ENCODE measurements around the gene FIBCD1.
"Not testable (repeated sequence)": the region's sequence is repeated elsewhere in the genome, so short reads cannot be mapped to it uniquely, and the experiment has no call there.

Gene FIBCD1

GRCh38 chr9:130921300-130921988 is 17.6 kb downstream of the FIBCD1 start:
- DNase-seq, result no peak

DNA sequence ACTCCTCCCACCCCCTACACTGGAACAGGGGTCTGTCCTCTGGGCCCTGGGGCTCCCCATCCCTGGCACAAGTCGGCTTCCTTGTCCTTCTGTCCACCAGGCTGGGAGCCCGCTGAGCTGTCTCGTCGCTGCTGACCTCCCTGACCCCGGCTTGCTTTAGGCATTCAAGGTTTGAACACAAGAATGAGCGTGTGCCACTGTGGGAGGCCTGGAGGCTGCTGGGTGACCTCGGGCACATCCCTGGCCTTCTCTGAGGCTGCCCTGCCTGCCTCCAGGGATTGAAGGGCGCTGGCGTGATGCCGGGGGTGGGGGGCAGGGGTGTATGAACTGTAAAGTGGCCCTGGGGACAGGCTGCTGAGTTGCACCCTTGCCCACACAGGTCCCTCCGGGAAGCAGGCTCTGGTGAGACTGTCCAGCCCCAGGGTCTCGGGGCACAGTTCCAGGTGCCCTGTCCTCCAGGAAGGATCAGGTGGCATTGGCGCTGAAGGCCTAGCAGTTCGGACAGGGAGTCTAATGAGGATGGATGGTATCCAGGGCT is 18.2 kb downstream of the FIBCD1 start:
- DNase-seq, result no peak

- DNase-seq, result no peak
Measured at GRCh38 chr9:130920233-130920632, 18.8 kb downstream of the FIBCD1 start.

- no peak for DNase-seq
Measured at GRCh38 chr9:130919559-130920145, 19.4 kb downstream of the FIBCD1 start.

DNA sequence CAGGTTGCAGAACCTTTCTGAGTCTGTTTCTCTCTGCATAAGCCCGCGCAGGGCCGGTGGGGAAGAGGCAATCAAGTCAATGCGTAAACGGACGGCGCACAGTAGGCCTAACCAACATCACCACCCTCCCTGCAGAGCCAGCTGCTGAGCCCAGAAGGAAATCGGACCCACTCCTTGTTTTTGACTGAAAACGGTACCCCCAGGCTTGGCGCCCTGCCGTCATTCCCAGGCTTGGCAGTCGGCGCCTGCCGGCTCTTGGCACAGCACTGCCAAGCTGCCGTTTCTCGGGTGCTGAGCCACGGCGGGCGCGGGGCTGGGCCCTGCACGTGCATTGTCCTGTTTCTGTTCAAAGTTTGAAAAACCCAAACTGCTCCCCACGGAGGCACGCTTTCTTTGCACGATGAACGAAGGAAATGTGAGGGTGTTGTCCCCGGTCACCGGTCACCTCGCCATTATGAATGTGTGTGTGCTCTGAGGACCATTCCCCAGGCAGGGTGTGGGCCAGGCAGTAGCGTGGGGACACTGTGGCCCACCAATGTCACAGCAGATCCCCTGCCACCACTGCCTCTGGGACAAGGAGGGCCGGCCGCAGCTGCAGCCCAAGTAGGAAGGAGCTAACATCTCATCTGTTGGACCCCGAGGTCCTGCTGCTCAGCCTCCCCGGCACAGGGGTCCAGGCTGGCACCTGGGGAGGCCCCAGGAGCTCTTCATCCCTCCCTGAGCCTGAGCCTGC is 20.1 kb downstream of the FIBCD1 start:
- DNase-seq, result no peak

DNA sequence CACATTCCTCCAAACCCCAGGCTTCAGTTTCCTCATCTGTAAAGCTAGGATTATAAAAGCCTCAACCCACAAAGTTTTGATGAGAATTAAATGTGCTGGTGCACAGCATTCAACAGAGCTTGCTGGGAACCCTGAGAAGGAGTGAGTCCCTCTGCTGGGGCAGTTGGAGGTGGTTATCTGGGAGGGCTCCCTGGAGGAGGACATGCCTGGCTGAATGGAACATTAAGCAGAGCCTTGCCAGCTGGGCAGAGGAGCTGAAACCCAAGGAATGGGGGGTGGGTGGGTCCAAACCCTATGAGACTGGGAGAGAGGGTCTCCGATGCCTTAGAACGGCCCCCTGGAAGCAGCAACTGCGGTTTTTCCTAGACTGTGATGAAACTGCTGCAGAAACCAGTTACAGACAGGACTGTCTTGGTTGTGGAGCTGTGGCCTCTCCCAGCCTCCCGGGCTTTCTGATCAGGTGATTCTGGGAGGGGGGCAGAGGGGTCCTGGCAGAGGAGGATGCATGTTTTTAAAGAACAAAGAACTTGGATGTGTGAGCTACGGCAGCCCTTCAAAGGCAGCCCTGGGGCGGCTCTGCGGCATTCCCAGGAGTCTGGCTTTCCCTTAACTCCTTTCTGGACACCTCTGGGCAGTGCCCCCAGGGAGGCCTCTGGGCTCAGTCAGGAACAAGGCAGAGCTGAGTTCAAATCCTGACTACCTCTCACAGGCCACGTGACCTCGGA is 20.8 kb downstream of the FIBCD1 start:
- no peak for DNase-seq

GRCh38 chr9:130917168-130917960 is 21.7 kb downstream of the FIBCD1 start:
- DNase-seq, result no peak

GRCh38 chr9:130915096-130915447 is 24.0 kb downstream of the FIBCD1 start:
- DNase-seq, result no peak

- DNase-seq, result no peak
Measured at GRCh38 chr9:130914417-130915095, 24.5 kb downstream of the FIBCD1 start.

- DNase-seq, result no peak
Measured at GRCh38 chr9:130913599-130914416, 25.2 kb downstream of the FIBCD1 start.

- DNase-seq, result no peak
Measured at GRCh38 chr9:130912932-130913598, 26.0 kb downstream of the FIBCD1 start.

GRCh38 chr9:130911254-130912049 is 27.6 kb downstream of the FIBCD1 start:
- DNase-seq, result no peak

GRCh38 chr9:130910670-130911069 is 28.4 kb downstream of the FIBCD1 start:
- not testable (repeated sequence) for DNase-seq

DNA sequence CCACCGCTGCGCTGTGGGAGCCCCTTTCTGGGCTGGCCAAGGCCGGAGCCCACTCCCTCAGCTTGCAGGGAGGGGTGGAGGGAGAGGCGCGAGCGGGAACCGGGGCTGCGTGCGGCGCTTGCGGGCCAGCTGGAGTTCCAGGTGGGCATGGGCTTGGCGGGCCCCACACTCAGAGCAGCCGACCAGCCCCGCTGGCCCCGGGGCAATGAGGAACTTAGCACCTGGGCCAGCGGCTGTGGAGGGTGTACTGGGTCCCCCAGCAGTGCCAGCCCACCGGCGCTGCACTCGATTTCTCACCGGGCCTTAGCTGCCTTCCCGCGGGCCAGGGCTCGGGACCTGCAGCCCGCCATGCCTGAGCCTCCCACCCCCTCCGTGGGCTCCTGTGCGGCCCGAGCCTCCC is 29.0 kb downstream of the FIBCD1 start:
- DNase-seq, result not testable (repeated sequence)

DNA sequence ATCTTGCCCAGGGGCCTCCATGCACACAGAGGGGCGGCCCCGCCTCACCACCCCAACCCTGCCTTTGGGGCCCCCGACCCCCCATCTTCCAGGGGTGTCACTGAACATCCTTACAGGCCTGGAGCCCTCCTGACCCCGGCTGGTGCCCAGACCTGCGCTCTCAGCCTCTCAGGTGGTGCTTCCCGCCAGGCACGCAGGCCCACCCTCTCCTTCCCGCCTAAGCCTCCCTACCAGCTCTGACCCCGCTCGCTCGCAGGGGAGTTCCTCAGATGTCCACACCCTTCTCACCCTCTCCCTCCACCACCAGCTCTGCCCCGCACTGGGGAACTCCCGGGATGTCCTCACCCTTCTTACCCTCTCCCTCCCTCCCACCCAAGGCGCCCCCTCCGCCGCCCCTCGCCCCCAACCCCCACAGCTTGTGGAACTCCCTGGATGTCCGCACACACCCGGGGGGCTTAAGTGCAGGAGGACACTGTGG is 30.1 kb downstream of the FIBCD1 start:
- DNase-seq, result no peak

DNA sequence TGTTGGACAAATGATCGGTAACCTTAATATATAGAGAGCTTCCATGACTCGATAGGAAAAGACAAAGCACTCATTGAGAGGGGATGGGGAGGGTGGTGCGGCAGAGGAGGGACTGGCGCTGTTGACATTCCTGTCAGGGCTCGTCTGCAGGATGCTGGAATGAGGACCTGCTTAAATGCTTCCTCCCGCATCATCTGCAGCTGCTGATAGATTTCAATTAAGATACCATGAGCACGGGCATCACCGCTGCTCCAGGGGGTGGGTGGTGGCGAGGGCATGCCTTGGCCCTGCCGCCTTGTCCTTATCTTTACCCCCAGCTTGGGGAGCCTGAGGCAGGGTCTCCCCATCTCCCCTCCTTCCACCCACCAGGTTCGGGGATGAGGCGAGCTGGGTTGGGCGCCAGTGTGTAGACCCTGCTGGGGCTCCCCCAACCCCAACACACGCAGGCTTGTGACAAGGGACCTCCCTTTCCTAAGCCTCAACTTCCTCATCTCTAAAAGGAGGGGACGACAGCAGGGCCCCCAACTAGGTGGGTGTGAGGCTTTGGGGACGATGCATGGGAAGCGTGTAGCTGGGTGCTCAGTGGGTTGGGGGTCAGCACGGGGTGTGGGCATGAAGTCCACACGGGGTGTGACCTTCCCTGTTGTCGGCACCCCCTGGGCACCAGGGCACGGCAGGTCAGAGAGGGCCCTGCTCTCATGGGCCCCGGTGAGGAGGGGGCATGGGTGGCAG is 30.7 kb downstream of the FIBCD1 start:
- no peak for DNase-seq

GRCh38 chr9:130906735-130907416 is 32.2 kb downstream of the FIBCD1 start:
- DNase-seq, result no peak
